GM21447 (cell line): Measurements from ENCODE around the gene LUC7L.

Experiments used
- ATAC-seq: cut with Tn5 transposase; IDR thresholded peaks from one replicate; pipeline ENCODE4 v1.9.1; 2021; ENCODE audit not compliant: unreplicated experiment

LUC7L gene

DNA sequence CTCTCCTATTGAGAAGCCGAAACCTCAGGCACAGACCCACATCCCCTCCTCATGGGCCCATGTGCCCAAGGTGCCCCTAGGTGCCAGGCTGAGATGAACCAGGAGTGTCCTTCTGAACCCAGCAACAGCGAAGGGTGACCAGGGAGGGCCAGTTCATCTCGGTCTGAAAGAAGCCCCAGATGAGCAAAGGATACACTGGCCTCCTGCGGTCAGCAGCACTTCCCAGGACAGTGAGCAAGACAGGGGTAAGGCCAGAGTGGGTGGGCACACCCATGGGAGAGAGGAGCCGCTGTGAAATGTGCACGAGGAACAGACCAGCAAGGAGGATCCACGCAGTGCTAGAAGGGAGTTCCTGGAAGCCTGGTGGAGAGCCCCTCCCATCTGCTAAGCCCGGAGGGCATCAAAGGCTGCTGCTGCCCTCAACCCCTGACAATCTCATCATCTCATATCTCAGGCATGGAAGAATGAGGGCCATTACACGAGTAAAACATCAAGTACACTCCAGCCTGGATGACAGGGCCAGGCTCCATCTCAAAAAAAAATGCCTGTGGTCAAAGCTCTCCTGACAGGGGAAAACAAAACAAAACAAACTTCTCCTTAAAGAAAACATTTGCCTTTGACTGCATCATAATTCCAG, 80.1 kb downstream of the LUC7L start:
- ATAC-seq: no peak

DNA sequence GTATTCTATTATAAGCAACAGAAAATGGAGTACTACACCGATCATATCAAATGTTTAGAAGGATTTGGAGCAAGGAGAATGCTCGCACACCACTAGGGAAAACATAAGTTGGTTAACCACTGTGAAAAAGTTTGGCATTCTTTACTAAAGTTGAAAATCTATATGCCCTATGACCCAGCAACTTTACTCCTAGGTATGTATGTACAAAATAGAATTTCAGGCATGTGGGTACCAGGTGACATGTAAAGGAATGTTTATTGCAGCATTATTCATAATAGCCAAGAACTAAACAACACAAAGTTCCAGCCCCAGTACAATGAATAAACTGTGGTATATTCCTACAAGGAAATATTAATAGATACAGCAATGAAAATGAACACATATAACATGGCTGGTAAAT, 82.6 kb downstream of the LUC7L start:
- ATAC-seq: no peak

DNA sequence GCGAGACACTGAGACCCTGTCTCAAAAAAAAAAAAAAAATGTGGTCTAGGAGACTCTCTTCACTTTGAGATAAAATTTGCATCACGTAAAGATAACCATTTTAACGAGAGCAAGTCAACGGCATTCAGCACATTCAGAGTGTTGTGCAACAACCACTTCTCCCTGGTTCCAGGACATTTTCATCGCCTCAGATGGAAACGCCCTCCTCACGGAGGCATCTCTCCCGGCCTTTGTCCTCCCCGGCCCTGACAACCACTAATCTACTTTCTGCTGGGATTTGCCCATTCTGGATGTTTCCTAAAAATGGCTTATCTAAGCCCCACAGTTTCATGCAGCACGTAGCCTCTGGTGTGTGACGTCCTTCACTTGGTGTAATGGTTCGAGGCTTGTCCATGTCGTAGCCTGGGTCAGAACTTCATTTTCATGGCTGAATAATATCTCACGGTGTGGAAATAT, 84.4 kb downstream of the LUC7L start:
- ATAC-seq: no peak

DNA sequence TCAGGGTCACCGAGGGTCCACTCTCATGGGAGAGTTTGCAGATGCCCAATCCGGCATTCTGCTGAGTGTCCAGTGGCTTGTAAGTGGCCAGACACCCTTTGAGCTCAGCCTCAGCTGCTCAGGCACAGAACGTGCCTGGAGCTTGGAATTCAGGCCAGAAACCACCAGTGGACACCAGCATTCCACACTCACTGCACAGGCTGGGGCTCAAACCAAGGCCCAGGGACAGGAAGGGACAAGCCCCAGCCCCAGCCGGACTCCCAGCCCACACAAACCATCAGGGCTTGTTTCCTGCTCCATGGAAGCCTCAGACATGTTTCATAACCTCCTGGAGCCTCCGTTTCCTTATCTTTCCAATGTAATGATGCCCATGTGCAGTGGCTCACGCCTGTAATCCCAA, 85.8 kb downstream of the LUC7L start:
- ATAC-seq: no peak

DNA sequence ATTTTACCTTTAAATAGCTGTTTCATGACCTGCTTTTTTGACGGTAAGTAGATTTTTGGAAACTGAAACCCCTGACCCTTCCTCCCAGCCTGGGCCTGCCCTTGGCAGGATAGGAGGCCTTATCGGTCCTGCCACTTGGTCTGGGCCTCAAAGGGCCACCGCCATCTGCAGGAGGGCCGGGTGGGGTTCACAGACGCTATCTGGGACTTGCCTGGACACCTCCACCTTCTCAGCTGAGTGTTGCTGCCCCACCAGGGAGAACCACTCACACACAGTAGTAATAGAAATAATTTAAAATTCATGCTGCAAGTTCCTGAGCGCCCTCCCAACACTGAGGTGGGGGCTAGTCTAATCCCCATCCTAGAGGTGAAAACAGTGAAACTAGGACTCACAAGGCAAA, 86.2 kb downstream of the LUC7L start:
- ATAC-seq: no peak

DNA sequence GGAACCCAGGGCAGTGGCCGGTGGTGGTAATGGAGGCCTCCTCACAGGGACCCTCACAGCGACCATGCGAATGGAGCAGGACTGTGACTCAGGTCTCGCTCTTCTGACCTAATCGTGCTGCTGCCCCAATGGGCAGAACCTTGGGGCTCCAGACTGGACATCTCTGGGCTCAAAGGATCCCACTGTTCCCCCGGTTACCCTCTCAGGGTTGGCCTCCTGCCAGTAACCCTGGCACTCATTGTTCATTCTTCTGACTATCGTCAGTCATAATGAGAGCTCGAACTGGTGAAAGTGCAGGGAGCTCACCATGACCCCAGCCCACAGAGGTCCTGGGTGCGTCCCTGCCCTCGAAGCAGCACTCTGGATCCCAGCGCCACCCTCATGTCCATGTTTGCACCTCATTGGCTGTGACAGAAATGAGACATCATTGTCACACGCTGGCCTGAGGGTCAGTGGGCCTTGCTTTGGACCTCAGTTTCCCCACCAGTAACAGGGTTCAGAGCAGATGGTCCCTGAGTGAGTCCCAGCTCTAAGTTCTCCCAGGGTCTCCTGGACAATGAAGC, 86.8 kb downstream of the LUC7L start:
- ATAC-seq: no peak

DNA sequence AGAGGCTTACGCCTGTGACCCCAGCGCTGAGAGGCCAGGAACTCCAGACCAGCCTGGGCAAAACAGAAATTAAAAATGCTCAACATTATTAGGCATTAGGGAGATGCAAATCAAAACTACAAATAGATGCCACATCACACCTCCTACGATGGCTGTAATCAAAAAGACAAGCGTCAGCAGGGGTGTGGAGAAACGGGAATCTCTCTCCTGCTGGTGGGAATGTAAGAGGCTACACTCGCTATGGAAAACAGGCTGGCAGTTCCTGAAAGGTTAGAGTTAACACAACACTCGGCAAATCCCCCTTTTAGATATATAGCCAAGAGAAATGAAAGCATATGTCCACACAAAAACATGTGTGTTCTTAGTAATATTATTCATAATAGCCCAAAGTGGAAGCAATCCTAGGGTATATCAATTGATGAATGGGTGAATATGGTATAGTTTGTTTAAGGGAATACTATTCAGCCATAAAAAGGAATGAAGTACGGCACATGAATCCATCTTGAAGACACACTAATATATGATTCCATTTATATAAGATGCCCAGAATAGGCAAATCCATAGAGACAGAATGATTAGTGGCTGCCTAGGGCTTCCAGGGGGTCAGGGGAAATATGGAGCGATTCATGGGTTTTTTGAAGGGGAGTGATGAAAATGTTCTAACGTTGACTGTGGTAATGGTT, 88.9 kb downstream of the LUC7L start:
- no peak for ATAC-seq
